Measurements from ENCODE around the gene TMEM170A. TPM values are rescaled to one million over a fixed set of nuclear protein-coding genes. Genes with fewer than 3 reads are reported as not detected.

TMEM170A gene
- total and polyA plus RNA-seq, 7 donors = 12.7 to 24.5 (median 15.9) TPM

DNA sequence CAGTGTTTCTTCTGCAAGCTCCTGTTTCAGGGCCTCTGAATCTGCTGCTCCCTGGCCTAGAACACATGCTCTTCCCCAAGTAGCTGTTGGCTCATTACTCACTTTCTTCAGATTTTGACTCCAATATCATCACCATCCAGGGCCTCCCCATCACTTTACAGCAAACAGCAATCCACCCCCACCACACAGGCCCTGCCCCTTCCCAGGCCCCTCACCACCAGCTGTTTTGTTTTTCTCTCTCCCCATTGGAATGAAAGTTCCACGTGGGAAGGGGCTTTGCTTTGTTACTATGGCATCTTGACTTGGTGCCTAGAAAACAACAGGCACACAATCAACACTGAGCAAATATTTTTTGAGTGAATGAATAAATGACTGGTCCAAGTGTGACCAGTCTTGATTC is 4.0 kb downstream of the TMEM170A start:
- DNase-seq = no peak
- no peaks in the 10 kb centered on the region for H3K36me3 ChIP-seq
- no peaks in the 10 kb centered on the region for H3K27me3 ChIP-seq
- H3K9me3 ChIP-seq = no peaks in the 10 kb centered on the region
- no peak overlapping the region for H3K4me3 ChIP-seq
- intact Hi-C loops (cut with DNase I) = loop anchor here (5.0 kb wide), 1 partner anchor 187 kb away; the partner anchor contains the start of genes KARS1 and TERF2IP
- H3K4me1 ChIP-seq = peaks cover 0 to 22% (median 14%) of the 10 kb centered on the region in 4 donors
- H3K27ac ChIP-seq = no peak overlapping the region
- TF ChIP-seq, protein P1, sequence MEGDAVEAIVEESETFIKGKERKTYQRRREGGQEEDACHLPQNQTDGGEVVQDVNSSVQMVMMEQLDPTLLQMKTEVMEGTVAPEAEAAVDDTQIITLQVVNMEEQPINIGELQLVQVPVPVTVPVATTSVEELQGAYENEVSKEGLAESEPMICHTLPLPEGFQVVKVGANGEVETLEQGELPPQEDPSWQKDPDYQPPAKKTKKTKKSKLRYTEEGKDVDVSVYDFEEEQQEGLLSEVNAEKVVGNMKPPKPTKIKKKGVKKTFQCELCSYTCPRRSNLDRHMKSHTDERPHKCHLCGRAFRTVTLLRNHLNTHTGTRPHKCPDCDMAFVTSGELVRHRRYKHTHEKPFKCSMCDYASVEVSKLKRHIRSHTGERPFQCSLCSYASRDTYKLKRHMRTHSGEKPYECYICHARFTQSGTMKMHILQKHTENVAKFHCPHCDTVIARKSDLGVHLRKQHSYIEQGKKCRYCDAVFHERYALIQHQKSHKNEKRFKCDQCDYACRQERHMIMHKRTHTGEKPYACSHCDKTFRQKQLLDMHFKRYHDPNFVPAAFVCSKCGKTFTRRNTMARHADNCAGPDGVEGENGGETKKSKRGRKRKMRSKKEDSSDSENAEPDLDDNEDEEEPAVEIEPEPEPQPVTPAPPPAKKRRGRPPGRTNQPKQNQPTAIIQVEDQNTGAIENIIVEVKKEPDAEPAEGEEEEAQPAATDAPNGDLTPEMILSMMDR (IDR thresholded peaks at IDR 0.05) = no peak
- TF ChIP-seq EP300 (IDR thresholded peaks at IDR 0.05) (no peak), POLR2AphosphoS5 (IDR thresholded peaks at IDR 0.05) (no peak), POLR2A (IDR thresholded peaks at IDR 0.05) (no peak)
- WGBS, 2 donors = 18 to 64% methylated on average over 1 of the region's 1 CpG

DNA sequence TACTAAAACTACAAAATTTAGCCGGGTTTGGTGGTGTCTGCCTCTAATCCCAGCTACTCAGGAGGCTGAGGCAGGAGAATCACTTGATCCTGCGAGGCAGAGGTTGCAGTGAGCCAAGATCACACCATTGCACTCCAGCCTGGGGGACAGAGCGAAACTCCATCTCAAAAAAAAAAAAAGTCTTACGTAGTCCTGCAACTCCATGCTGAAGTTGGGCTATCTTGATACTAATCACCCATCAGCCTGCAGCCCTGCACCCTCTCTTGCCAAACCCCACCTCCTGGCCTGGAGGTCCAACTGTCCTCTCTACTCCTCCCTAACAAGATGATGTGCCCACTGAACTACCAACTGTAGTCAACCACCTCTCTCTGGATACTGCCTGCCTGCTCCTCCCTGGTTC is 4.8 kb downstream of the TMEM170A start:
- intact Hi-C loops (cut with DNase I) = loop anchor here (5.0 kb wide), 1 partner anchor 188 kb away; the partner anchor contains the start of genes KARS1 and TERF2IP
- Histone ChIP-seq H3K4me1 (peaks cover 0 to 24% (median 11%) of the 10 kb centered on the region in 4 donors), H3K4me3 (no peak overlapping the region), H3K36me3 (no peaks in the 10 kb centered on the region), H3K9me3 (no peaks in the 10 kb centered on the region), H3K27me3 (no peaks in the 10 kb centered on the region), H3K27ac (no peak overlapping the region)
- TF ChIP-seq POLR2A (IDR thresholded peaks at IDR 0.05) (no peak), POLR2AphosphoS5 (IDR thresholded peaks at IDR 0.05) (no peak)
- WGBS, 2 donors = 96 to 97% methylated on average over 4 of the region's 4 CpGs
- DNase-seq = no peak

DNA sequence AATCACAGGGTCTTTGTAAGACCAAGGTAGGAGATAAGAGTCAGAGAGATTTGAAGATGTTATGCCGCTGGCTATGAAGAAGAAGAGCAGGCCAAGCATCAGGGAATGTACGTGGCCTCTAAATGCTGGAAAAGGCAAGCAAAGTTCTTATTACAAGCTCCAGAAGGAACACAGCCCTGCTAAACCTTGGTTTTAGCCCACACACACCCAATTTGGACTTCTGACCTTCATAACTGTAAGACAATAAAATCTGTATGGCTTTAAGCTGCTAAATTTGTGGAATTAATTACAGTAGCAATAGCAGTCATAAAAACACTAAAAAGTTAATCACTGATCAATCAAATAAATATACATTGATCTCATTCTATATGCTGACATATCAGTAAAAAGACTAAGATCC is 6.0 kb downstream of the TMEM170A start:
- Histone ChIP-seq H3K4me3 (no peak overlapping the region), H3K36me3 (no peaks in the 10 kb centered on the region), H3K27me3 (no peaks in the 10 kb centered on the region), H3K9me3 (no peaks in the 10 kb centered on the region), H3K27ac (no peak overlapping the region), H3K4me1 (peaks cover 0 to 24% (median 9%) of the 10 kb centered on the region in 4 donors)
- TF ChIP-seq, protein P1 (IDR thresholded peaks at IDR 0.05) = no peak
- TF ChIP-seq EP300 (IDR thresholded peaks at IDR 0.05) (no peak), POLR2AphosphoS5 (IDR thresholded peaks at IDR 0.05) (no peak), POLR2A (IDR thresholded peaks at IDR 0.05) (no peak)
- WGBS, 2 donors = 22 to 80% methylated on average over 2 of the region's 2 CpGs
- intact Hi-C loops (cut with DNase I) = no loop called here
- no peak for DNase-seq

DNA sequence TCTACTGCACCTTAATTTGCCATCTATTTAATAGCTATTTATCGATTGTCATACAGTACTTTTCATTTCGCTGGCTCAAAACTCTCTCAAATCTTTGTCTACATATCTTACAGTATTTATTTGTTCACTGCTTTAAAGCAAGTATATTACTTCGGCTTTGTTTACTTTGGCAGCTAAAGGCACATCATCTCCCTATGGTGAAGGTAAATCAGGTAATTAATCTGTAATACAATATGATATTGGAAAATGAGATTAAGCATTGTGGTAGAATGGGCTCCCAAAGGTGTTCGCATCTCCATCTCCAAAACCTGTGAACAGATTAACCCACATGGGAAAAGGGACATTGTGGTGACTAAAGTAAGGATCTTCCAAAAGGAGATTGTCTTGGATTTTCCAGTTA is 6.5 kb downstream of the TMEM170A start:
- no peak for TF ChIP-seq POLR2AphosphoS5 (IDR thresholded peaks at IDR 0.05)
- no peak for TF ChIP-seq POLR2A (IDR thresholded peaks at IDR 0.05)
- no peak for TF ChIP-seq EP300 (IDR thresholded peaks at IDR 0.05)
- TF ChIP-seq, protein P1 (IDR thresholded peaks at IDR 0.05) = no peak
- Histone ChIP-seq H3K27ac (no peak overlapping the region), H3K4me3 (no peak overlapping the region), H3K9me3 (no peaks in the 10 kb centered on the region), H3K27me3 (no peaks in the 10 kb centered on the region), H3K36me3 (no peaks in the 10 kb centered on the region), H3K4me1 (peaks cover 0 to 22% (median 8%) of the 10 kb centered on the region in 4 donors)
- DNase-seq = no peak
- intact Hi-C loops (cut with DNase I) = no loop called here
- 21 to 71% methylated on average over 4 of the region's 4 CpGs for WGBS, 2 donors

DNA sequence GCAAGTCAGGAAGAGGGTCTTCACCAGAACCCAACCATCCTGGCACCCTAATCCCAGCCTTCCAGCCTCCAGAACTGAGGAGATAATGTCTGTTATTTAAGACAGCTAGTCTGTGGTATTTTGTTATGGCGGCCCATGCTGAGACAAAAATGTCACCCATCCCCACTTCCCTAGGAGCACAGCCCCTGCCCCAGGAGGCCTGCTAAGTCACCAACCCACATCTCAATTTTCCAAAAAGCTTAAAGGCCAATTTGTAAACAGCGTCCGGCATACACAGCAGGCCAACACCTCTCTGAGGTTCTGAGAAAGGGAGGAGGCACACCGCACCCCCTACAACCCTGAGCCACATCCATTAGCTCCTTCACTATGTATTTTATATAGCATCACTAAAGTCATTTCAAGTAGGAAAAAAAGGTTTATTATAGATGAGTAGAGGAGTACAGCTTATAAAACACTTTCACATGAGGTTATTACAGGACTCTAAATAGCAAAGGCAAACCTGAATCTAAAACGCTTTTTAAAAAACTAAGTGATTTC is 6.9 kb downstream of the TMEM170A start:
- Histone ChIP-seq H3K36me3 (no peaks in the 10 kb centered on the region), H3K9me3 (no peaks in the 10 kb centered on the region), H3K27ac (no peak overlapping the region), H3K4me1 (peaks cover 0 to 18% (median 3%) of the 10 kb centered on the region in 4 donors), H3K27me3 (no peaks in the 10 kb centered on the region), H3K4me3 (no peak overlapping the region)
- intact Hi-C loops (cut with DNase I) = no loop called here
- whole genome bisulfite sequencing, 2 donors = 36 to 75% methylated on average over 5 of the region's 5 CpGs
- no peak for TF ChIP-seq EP300 (IDR thresholded peaks at IDR 0.05)
- no peak for TF ChIP-seq POLR2A (IDR thresholded peaks at IDR 0.05)
- no peak for TF ChIP-seq POLR2AphosphoS5 (IDR thresholded peaks at IDR 0.05)
- TF ChIP-seq, protein P1 (IDR thresholded peaks at IDR 0.05) = no peak
- no peak for DNase-seq
